Heart right ventricle (tissue), 16 donors: ENCODE data around the gene SMCO2. TPM values are rescaled to one million over a fixed set of nuclear protein-coding genes. Genes with fewer than 3 reads are reported as not detected.

Experiments
- ATAC-seq, 8 donors: fragments of 200-7000 bp; cut with Tn5 transposase; one replicate each; pipeline ENCODE4 v1.9.1; 2020; ENCODE audit warnings: mild to moderate bottlenecking in 8 of 8, moderate library complexity in 8 of 8, moderate number of reproducible peaks in 1 of 8
- DNase-seq, 2 donors: peaks; one replicate each; pipeline ENCODE4 v3.0.0-alpha.2; 2020
- H3K27ac ChIP-seq, 10 donors: fragments of 200-600 bp; sonication (generic) in 2 of 10; one replicate each; pipeline versions ENCODE4 v1.5.0 to v1.8.0; 2020 to 2022; ENCODE audit warnings: mild to moderate bottlenecking in 3 of 10
- H3K27me3 ChIP-seq, 7 donors: fragments of 200-600 bp; one replicate each; pipeline ENCODE4 v1.8.0; 2021 to 2022; ENCODE audit warnings: mild to moderate bottlenecking in 2 of 7
- H3K36me3 ChIP-seq, 9 donors: fragments of 200-600 bp; sonication (generic) in 1 of 9; one replicate each; pipeline versions ENCODE4 v1.5.0 to v1.8.0; 2020 to 2022; ENCODE audit warnings: mild to moderate bottlenecking in 2 of 9
- H3K4me1 ChIP-seq, 9 donors: fragments of 200-600 bp; sonication (generic) in 1 of 9; one replicate each; pipeline versions ENCODE4 v1.5.0 to v1.8.0; 2020 to 2022; ENCODE audit warnings: mild to moderate bottlenecking in 4 of 9
- H3K4me3 ChIP-seq, 10 donors: fragments of 200-600 bp; sonication (generic) in 2 of 10; one replicate each; pipeline versions ENCODE4 v1.5.0 to v1.8.0; 2020 to 2022; ENCODE audit warnings: mild to moderate bottlenecking in 7 of 10, moderate library complexity in 2 of 10
- H3K9me3 ChIP-seq, 11 donors: fragments of 200-600 bp in 10 of 11; sonication (generic) in 2 of 11; one replicate each; pipeline versions ENCODE4 v1.5.0 to v1.8.0; 2013 to 2022; ENCODE audit warnings: mild to moderate bottlenecking in 2 of 11, control low read depth in 1 of 11, moderate library complexity in 1 of 11
- CTCF ChIP-seq, 9 donors: fragments of 200-600 bp; sonication (generic) in 2 of 9; IDR thresholded peaks; one replicate each; pipeline versions ENCODE4 v1.5.0 to v1.8.0; 2021 to 2022; ENCODE audit warnings: antibody characterized with exemption in 9 of 9, mild to moderate bottlenecking in 5 of 9, moderate library complexity in 1 of 9
- WGBS, 2 donors: extraction: QIAGEN DNeasy Blood & Tissue Kit; methylation state at CpG; one replicate each; pipeline ENCODE4 v1.1.7; 2013; ENCODE audit warnings: inconsistent platforms in 1 of 2; 5-methylcytosine and 5-hydroxymethylcytosine counted together
- intact Hi-C, 10 donors: fragments of 100-400 bp; cut with DNase I; formaldehyde crosslinking; loops; one replicate each; pipeline versions ENCODE4 v1.11.1 to v1.14.2; 2022
- polyA plus RNA-seq, 2 donors: library from polyadenylated mRNA; stranded (reverse); fragments of 200-250 nt; gene quantifications; one replicate each; pipeline ENCODE4 v1.2.3, GENCODE V29; 2013
- total RNA-seq, 10 donors: library from RNA; stranded (reverse); fragmentation: NEBNext Ultra II Directional in 3 of 10; extraction: Animal tissue kit (Norgen Biotek cat#: 25700) in 3 of 10; gene quantifications; one replicate each; pipeline versions ENCODE4 v1.2.1 to v1.2.4, GENCODE V29; 2021 to 2023
- donor health status: Arrhythmogenic right ventricular cardiomyopathy.
- donor health status: ischemic (EF 13 %, LVEDD 7.1; RV severe dilation, severe dysfunction).
- donor health status: healthy with polysubstance abuse.
- donor health status: DM: no; HTN: yes; CAD: no.
- donor health status: DM: no; HTN: no; CAD: no.
- donor health status: ischemic (EF 25% LVEDD 6.9; RV normal size, moderate dysfunction).
- donor health status: ischemic (EF 25% LVEDD 5.7; RV mildly dilated, moderate dysfunction).
- donor health status: healthy.
- donor health status: DM: yes; HTN: yes; CAD: no.
- donor health status: Ischemic cardiomyopathy.
- donor health status: ischemic (EF 35%, LVEDD 5.7; RV mildly dilated, moderate dysfunction).
- donor health status: nonischemic (EF 11% LVEDD 7.7; RV severe dilation, severe dysfunction).
- donor health status: DM: yes; HTN: yes; CAD: no.
- donor health status: PGD.
- donor health status: ischemic (EF 29% LVEDD 5.4; RV normal size, mild dysfunction).
- donor health status: nonischemic (EF 23%, LVEDD 6.1; RV moderate dilation, normal function).

SMCO2 gene
- total and polyA plus RNA-seq, 12 donors = 0.04 to 1.3 (median 0.48) TPM; not detected in 8

- TF ChIP-seq CTCF (IDR thresholded peaks at IDR 0.05) = peak in 1 of 9 donors; percentile 9
- WGBS, 2 donors = 0% methylated on average over 8 of the region's 8 CpGs
- H3K4me3 ChIP-seq = peak overlapping the region; percentile 58 to 85 (median 75)
- no peaks in the 10 kb centered on the region for H3K9me3 ChIP-seq
- peaks cover 2 to 69% (median 60%) of the 10 kb centered on the region in 9 donors for H3K4me1 ChIP-seq
- DNase-seq (no peak), ATAC-seq (peak in 4 of 8 donors; percentile 2 to 19 (median 15))
- H3K27ac ChIP-seq = peak overlapping the region; percentile 84 to 97 (median 91)
- H3K27me3 ChIP-seq = no peaks in the 10 kb centered on the region
- H3K36me3 ChIP-seq = no peaks in the 10 kb centered on the region
- intact Hi-C loops = loop anchor here (2.0 to 10.0 kb wide), 13 partner anchors 30 to 128 kb away; no protein-coding TSS in a partner anchor
These were observed 77.9 kb downstream of the SMCO2 start for GRCh38 chr12:27524494-27524835.

- peak in 5 of 9 donors; percentile 4 to 8 (median 6) for TF ChIP-seq CTCF (IDR thresholded peaks at IDR 0.05)
- Histone ChIP-seq H3K36me3 (no peaks in the 10 kb centered on the region), H3K4me3 (peak overlapping the region; percentile 58 to 85 (median 75)), H3K9me3 (no peaks in the 10 kb centered on the region), H3K27me3 (no peaks in the 10 kb centered on the region), H3K4me1 (peaks cover 2 to 75% (median 67%) of the 10 kb centered on the region in 9 donors), H3K27ac (peak overlapping the region; percentile 84 to 97 (median 91))
- intact Hi-C loops = loop anchor here (2.0 to 10.0 kb wide), 14 partner anchors 30 to 127 kb away; no protein-coding TSS in a partner anchor
- ATAC-seq (peak in 7 of 8 donors; percentile 9 to 46 (median 13)), DNase-seq (peak in 1 of 2 donors; percentile 67)
- 1% methylated on average over 16 of the region's 16 CpGs for WGBS, 2 donors
These were observed 78.6 kb downstream of the SMCO2 start for GRCh38 chr12:27524839-27525753.

- H3K27me3 ChIP-seq = no peaks in the 10 kb centered on the region
- no peak for TF ChIP-seq CTCF (IDR thresholded peaks at IDR 0.05)
- H3K4me3 ChIP-seq = peak overlapping the region in 4 of 10 donors; percentile 8 to 82 (median 42)
- no peak for ATAC-seq
- no peaks in the 10 kb centered on the region for H3K9me3 ChIP-seq
- peak overlapping the region in 8 of 10 donors; percentile 11 to 94 (median 18) for H3K27ac ChIP-seq
- H3K36me3 ChIP-seq = no peaks in the 10 kb centered on the region
- 68 to 74% methylated on average over 9 of the region's 9 CpGs for WGBS, 2 donors
- intact Hi-C loops = loop anchor here in 9 of 10 donors (2.0 to 10.0 kb wide), 9 partner anchors 27 to 125 kb away; no protein-coding TSS in a partner anchor
- DNase-seq = no peak
- peaks cover 10 to 81% (median 74%) of the 10 kb centered on the region in 9 donors for H3K4me1 ChIP-seq
These were observed 81.0 kb downstream of the SMCO2 start for GRCh38 chr12:27527512-27527911.

GRCh38 chr12:27528788-27529187 is 82.3 kb downstream of the SMCO2 start:
- intact Hi-C loops = loop anchor here in 9 of 10 donors (5.0 to 10.0 kb wide), 8 partner anchors 34 to 124 kb away; no protein-coding TSS in a partner anchor
- no peak overlapping the region for H3K4me3 ChIP-seq
- no peaks in the 10 kb centered on the region for H3K27me3 ChIP-seq
- peak overlapping the region in 2 of 10 donors; percentile 22 to 94 for H3K27ac ChIP-seq
- no peaks in the 10 kb centered on the region for H3K36me3 ChIP-seq
- ATAC-seq (no peak), DNase-seq (no peak)
- H3K9me3 ChIP-seq = no peaks in the 10 kb centered on the region
- 61 to 66% methylated on average over 3 of the region's 3 CpGs for WGBS, 2 donors
- no peak for TF ChIP-seq CTCF (IDR thresholded peaks at IDR 0.05)
- peaks cover 10 to 83% (median 79%) of the 10 kb centered on the region in 9 donors for H3K4me1 ChIP-seq
